ENCODE results near the gene ZNF384. TPM values are rescaled to one million over a fixed set of nuclear protein-coding genes. Genes with fewer than 3 reads are reported as not detected.
A peak's percentile ranks its signal among the peaks of the same experiment; 100 is the strongest.
"Not testable (repeated sequence)": the region's sequence is repeated elsewhere in the genome, so short reads cannot be mapped to it uniquely, and the experiment has no call there.

Gene ZNF384
- 15.9 and 21.8 TPM in 2 replicates for total RNA-seq (2014; rRNA removed; shearing (Covaris generic))

DNA sequence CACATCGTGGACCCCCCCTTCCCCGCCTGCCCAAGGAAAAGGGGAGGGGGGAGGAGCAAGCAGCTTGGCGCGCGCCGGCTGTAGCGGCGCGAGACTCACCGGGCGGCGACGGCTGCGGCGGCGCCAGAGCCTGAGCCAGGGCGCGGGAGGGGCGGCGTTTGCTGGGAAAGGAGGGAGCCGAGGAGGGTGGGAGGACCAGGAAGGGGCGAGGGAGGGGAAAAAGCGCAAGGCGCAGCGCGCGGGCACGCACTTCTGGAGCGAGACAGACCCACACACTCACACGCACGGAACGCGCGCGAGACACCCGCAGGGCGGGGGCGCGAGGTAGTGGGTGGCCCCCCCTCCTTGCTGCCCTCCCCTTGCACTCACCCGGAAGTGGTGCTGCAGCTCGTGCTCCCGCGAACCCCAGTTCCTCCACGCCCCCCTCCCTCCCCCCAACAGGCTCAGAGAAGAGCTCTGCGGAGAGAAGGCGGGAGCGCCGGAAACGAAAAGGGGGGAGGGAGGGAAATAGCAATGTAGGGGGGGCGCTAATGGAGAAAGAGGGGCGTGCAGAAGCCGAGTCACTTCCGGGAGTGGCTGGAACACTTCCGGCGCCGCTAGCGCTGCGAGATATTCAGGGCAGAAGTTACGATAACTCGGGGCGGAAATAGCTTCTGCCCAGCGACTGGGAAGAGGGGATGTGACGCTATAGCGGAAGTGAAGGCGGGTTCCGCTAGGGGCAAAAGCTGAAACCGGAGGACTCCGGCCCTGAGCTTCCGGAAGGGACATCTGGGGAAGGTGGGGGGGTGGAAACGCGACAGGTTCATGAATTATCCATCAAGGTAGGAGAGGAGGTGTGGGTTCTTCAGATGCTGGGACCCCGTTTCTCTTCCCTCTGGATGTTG lies at the start of gene ZNF384:
Gene ZNF384 (minus strand): TSS at position 377 of the 884 bp plus-strand sequence. CDS start 9,855 bp downstream, outside the sequence.
- peak; percentile 99 for DNase-seq (ENCODE audit: low read depth)

DNA sequence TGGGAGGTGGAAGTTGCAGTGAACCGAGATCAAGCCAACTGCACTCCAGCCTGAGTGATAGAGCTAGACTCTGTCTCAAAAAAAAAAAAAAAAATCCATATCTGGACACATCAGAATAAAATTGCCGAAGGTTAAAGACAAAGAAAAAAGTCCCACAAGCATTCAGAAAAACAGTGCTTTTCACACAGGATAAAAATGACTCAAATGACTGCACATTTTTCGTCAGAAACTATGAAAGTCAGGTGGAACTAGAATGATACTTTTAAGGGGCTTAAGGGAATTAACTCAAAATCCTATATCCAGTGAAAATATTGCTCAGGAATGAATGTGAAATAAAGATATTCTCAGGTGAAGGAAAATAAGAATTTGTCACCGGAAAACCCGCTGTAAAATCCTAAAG lies 47.6 kb upstream of the ZNF384 start:
- DNase-seq (ENCODE audit: low read depth), result no peak

DNA sequence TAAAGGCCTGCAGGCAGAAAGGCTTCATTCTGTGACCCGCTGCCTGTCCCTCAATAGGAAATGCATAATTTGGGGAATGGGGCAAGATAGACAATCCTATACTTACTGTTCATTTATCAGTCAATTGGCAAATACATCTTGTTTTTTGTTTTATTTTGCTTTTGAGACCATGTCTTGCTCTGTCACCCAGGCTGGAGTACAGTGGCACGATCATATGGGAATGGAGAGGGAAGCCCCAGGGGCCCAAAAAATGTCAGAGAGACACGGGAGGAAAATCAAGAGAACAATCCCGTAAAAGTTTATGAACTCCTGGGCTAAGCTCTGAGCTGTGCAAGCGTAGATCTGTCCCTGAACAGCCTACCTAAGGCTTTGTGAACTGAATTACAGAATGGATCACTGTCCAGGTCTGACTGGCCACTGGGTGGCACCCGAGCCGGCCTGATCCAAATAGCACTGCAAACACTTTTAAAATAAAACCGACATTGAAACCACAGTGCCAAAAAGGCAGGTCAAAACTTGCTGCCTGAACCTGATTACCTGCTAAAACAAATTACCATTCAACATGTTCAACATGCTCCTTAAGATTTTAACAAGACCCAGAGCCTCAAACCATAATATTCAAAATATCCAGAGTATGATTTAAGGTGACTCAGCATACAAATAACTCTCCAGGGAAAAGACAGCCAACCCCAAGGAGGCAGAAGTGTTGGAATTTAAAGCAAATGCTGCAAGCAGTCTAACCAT lies 46.4 kb upstream of the ZNF384 start:
- DNase-seq (ENCODE audit: low read depth), result peak; percentile 54

DNA sequence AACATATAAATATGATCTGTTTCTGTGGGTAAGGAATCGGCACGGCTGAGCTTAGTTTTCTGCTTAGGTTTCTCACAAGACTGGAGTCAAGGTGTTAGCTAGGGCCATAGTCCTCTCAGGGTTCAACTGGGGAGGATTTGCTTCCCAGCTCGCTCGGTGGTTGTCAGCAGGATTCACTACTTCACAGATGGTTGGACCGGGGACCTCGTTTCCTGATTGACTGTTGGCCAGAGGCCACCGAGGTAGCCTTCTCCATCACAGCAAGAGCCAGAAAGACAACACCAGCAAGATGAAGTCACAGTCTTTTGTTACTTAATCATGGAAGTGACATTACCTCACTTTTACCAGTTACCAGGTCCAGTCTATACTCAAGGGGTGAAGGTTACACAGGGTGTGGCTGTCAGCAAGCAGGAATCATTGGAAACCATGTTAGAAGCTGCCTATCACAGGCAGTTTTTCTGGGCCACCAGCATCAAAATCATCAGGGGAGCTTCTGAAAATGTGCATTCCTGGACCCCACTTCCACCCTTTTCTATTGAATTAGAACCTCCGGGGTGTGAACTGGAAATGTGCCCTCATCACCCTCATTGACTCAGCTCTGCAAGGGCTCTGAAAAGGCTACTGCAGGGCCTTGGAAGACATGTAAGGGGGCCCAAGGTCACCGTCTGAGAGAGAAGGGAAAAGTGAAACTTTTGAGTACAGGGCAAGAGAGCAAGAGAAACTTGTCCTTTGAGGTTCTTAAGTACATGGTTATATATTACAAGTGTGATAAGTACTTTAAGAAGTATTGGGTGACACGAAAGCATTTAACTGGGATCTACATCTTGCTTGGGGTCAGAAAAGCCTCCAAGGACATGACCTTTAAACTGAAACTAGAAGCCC lies 45.6 kb upstream of the ZNF384 start:
- DNase-seq (ENCODE audit: low read depth), result no peak

DNA sequence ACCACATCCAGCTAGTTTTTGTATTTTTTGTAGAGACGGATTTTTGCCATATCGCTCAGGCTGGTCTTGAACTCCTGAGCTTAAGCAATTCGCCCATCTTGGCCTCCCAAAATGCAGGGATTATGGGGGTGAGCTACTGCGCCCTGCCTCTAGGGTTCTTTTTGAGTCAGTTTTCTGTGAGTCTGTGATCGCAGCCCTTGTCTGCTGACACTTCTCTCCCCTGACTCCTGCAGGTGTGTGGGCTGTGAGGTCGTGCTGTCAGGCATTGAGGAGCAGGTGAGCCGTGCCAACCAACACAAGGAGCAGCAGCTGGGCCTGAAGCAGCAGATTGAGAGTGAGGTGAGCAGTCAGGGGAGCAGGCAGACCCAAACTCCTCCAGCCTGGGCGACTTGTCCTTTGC lies 41.0 kb upstream of the ZNF384 start:
- no peak for DNase-seq (ENCODE audit: low read depth)

DNA sequence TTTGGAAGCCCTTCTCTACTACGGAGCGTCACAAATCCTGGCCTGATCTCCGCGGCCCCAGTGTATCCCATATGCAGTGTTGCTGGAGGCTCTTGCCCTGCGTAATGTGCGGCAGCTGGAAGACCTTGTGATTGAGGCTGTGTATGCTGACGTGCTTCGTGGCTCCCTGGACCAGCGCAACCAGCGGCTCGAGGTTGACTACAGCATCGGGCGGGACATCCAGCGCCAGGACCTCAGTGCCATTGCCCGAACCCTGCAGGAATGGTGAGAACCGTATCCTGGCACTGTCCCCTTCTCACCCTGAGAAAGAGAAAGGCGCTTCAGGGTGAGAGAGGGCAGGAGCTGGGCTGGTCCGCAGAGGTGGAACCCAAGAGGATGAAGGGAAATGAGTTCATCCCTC lies 40.0 kb upstream of the ZNF384 start:
- DNase-seq (ENCODE audit: low read depth), result no peak

DNA sequence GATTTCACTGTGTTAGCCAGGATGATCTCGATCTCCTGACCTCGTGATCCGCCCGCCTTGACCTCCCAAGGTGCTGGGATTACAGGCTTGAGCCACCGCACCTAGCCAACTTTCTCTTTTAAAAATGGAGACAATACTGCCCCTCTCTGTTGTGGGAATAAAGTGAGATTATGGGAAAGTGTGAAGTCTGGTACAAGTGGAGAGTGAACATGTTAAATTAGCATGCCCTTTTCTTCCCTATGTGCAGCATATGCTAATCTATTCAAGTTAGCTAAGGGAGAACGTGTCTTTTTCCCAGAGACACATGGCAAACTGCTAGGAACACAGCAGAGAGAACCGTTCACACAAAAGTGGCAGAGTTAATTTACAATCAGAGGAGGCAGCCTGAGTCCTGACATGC lies 36.2 kb upstream of the ZNF384 start:
- no peak for DNase-seq (ENCODE audit: low read depth)

DNA sequence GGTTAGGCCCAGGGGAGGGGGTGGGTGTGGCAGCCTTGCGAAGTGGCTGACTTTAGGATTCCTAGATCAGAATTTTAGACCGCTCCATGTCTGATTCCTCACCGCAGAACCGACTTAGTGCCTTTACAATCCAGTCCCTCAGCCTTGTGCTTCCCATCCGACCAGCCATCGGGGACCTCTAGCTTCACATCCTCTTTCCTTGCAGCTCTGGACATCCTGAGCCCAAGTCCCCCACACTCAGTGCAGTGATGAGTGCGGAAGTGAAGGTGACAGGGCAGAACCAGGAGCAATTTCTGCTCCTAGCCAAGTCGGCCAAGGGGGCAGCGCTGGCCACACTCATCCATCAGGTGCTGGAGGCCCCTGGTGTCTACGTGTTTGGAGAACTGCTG lies 35.2 kb upstream of the ZNF384 start:
- peak; percentile 45 for DNase-seq (ENCODE audit: low read depth)

DNA sequence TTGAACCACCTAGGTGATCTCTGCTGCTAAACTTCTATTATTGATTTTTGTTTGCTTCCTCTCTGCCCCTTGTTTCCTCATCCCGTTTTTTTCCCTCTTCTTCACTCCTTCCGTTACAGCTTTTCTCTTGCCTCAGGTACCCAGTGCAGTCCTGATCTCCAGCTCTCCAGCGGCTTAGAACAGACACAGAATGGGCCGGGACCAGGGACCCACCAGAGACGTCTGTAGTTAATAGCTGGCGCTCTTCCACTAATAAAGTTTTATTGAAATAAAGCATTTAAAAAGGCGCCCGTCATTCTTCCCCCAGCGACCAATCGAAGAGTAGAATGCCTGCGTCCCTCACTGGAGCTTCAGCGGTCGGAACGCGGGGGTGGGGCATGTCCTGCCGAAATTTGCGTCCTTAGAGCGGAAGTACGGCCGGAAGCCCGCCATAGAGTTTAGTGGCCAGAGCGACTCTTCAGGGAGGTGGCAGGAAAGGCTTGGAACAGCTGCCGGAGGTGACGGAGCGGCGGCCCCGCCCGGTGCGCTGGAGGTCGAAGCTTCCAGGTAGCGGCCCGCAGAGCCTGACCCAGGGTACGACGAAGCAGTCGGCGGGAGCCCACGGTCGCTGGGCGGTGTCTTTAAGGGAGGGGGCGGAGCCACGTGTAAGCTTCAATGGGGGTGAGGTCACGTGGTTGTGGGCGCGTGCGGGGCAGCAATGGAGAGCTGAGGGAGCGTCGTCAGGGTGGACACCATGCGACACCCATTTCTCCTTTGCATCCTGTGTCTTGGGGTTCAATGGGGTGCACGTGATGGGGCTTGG lies 34.6 kb upstream of the ZNF384 start, which contains the start of gene COPS7A:
Gene COPS7A (plus strand): TSS at position 440 of the 802 bp plus-strand sequence. CDS start 611 bp downstream, outside the sequence.
- peak; percentile 99 for DNase-seq (ENCODE audit: low read depth)

DNA sequence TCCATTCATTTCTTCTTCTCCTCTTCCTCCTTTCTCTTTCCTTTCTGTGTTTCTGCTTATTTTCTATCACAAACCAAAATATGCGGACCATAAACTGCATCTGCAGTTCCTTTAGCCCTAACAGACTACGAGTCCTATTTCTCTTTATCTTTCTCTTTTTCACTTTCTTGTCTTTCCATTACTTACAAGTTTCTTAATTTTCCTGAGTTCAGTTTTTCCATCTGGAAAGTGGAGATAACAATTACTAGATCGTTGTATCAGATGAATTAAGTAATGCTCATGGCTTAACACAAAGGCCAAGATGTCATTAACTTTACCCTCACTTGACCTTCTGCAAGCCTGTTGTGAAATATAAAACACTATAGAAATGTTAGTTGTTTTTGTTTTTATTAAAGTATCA lies 33.7 kb upstream of the ZNF384 start:
- DNase-seq (ENCODE audit: low read depth), result no peak

DNA sequence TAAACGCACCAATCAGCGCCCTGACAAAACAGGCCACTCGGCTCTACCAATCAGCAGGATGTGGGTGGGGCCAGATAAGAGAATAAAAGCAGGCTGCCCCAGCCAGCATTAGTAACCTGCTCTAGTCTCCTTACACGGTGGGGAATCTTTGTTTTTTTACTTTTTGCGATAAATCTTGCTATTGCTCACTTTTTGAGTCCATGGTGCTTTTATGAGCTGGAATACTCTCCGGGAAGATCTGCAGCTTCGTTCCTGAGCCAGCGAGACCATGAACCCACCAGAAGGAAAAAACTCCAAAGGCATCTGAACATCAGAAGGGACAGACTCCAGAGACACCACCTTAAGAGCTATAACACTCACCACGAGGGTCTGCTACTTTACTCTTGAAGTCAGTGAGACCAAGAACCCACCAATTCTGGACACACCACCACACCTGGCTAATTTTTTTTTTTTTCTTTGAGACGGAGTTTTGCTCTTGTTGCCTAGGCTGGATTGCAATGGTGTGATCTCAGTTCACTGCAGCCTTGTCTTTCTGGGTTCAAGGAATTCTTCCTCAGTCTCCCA lies 27.8 kb upstream of the ZNF384 start:
- DNase-seq (ENCODE audit: low read depth), result no peak

DNA sequence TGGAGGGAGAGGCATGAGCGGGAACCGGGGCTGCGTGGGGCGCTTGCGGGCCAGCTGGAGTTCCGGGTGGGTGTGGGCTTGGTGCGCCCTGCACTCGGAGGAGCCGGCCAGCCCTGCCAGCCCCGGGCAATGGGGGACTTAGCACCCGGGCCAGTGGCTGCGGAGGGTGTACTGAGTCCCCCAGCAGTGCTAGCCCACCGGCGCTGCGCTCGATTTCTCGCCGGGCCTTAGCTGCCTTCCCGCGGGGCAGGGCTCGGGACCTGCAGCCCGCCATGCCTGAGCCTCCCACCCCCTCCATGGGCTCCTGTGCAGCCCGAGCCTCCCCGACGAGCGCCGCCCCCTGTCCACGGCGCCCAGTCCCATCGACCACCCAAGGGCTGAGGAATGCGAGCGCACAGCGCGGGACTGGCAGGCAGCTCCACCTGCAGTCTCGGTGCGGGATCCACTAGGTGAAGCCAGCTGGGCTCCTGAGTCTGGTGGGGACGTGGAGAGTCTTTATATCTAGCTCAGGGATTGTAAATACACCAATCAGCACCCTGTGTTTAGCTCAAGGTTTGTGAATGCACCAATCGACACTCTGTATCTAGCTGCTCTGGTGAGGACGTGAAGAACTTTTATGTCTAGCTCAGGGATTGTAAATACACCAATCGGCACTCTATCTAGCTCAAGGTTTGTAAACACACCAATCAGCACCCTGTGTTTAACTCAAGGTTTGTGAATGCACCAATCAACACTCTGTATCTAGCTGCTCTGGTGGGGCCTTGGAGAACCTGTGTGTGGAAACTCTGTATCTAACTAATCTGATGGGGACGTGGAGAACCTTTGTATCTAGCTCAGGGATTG lies 27.1 kb upstream of the ZNF384 start:
- not testable (repeated sequence) for DNase-seq (ENCODE audit: low read depth)

DNA sequence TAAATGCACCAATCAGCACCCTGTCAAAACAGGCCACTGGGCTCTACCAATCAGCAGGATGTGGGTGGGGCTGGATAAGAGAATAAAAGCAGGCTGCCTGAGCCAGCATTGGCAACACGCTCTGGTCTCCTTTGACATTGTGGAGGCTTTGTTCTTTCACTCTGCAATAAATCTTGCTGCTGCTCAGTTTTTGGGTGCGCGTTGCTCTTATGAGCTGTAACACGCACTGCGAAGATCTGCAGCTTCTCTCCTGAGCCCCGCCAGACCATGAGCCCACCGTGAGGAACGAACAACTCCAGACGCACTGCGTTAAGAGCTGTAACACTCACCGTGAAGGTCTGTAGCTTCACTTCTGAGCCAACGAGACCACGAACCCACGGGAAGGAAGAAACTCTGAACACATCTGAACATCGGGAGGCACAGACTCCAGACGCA lies 19.8 kb upstream of the ZNF384 start:
- DNase-seq (ENCODE audit: low read depth), result no peak

DNA sequence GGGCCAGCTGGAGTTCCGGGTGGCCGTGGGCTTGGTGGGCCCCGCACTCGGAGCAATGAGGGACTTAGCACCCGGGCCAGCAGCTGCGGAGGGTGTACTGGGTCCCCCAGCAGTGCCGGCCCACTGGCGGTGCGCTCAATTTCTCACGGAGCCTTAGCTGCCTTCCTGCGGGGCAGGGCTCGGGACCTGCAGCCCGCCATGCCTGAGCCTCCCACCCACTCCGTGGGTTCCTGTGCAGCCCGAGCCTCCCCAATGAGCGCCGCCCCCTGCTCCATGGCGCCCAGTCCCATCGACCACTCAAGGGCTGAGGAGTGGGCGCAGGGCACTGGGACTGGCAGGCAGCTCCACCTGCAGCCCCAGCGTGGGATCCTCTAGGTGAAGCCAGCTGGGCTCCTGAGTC lies 19.2 kb upstream of the ZNF384 start:
- not testable (repeated sequence) for DNase-seq (ENCODE audit: low read depth)

DNA sequence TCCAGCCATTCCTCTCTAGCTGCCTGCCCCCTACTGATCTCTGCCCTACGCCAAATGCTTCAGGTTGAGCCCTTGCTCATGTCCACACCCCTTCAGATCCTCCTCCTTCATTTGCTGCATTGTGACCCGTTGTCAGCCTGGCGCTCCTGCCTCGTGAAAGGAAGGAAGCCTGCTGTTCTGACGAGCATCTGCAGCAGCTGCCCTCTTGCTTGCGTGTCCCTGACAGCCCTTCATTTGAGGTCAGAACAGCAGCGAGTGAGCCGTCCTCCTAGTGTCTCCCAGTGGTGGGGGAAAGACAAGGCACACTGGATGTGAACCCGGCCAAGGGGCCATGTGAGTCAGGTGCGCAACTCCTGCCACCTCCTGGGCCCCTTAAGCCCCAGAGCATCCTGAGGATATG lies 14.5 kb upstream of the ZNF384 start:
- DNase-seq (ENCODE audit: low read depth), result peak; percentile 34

DNA sequence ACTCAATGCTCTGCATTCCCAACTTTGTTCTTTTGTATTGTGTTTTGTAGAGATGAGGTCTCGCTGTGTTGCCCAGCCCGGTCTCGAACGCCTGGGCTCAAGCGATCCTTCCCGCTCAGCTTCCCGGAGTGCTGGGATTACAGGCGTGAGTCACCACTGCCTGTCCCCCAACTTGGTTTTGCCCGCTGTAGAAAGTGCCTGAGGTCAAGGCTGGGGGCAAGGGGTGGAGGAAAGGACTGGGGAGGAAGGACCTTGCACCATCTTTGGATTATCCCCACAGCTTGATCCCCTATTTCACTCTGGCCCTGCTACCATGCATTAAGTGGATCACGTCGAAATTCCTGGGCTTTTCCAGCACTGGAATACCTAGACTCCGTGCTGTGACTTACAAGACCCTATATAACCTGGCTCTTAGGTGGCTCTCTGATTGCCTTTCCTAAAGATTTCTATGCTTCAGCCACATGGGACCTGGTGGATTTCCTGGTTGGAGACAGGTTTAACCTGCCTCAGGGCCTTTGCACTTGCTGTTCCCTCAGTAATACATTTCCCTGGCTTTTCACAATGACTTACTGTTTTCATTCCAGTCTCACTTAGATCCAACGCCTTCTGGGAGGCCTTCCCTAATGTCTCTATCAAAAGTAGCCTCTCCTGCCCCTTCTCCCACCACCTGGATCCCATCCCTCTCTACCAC lies 12.0 kb upstream of the ZNF384 start:
- peak; percentile 37 for DNase-seq (ENCODE audit: low read depth)

DNA sequence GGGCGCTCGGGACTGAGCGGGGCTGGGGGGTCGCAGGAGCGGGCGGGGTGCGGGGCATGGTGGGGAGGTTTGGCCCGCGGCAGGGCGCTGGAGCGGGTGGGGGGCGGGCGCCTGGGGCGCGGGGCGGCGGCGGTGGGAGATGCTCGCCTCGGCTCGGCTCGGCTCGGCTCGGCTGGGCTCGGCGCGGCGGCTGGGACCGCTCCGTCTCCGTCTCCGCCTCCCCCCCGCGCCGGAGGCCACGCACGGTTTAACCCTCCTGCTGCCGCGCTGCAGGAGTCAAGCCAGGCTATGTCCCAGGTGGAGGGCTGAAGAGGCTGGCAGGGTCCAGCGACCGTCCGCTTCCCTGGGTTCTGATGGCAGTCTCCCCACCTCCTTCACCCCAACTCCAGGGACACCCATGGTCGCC lies 11.5 kb upstream of the ZNF384 start, which contains the start of gene PIANP:
Gene PIANP (minus strand): TSS at position 170 of the 406 bp plus-strand sequence. CDS start 2,754 bp downstream, outside the sequence.
- peak; percentile 43 for DNase-seq (ENCODE audit: low read depth)

DNA sequence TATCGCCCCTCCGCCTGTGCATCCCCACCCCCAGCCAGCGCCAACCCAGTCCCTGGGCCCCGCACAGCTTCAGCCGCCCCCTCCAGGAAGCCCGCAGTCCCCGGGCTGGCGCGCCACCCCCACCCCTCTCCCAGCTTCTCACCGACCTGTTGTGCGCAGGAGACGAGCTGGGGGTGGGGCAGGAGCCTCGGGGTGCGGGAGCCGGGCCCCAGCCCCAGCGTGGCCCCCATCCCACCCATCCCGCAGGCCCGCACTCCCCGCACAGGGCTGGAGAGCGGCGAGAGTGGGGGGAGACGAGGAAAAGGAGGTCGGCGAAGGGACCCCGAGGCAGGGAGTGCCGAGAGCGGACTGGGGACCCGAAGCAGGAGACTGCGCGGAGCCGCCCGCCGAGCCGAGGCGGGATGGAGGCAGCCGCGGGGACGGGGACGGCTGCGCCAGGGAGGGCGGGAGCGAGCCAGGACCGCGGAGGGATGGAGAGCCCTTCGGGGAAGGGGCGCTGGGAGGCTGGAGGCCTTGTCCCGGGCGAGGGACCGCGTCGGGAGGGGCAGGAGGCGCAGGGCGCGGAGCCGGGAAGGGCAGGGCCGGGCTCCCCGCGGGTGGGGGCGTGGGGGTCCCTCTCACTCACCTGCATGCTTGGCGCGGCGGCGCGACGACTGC lies 10.9 kb upstream of the ZNF384 start:
- DNase-seq (ENCODE audit: low read depth), result no peak
